ENCODE measurements around the gene SFXN2.

Gene SFXN2

GRCh38 chr10:102779680-102780526 lies 65.5 kb downstream of the SFXN2 start:
- no peak for DNase-seq

- no peak for DNase-seq
Observed at GRCh38 chr10:102780527-102780808, 66.0 kb downstream of the SFXN2 start.

- DNase-seq: no peak
Observed at GRCh38 chr10:102781090-102781920, 66.9 kb downstream of the SFXN2 start.

GRCh38 chr10:102781921-102782557 lies 67.6 kb downstream of the SFXN2 start:
- no peak for DNase-seq

- DNase-seq: no peak
Observed at GRCh38 chr10:102782673-102783551, 68.5 kb downstream of the SFXN2 start.

GRCh38 chr10:102783568-102783967 lies 69.1 kb downstream of the SFXN2 start:
- DNase-seq: no peak

- DNase-seq: no peak
Observed at GRCh38 chr10:102785818-102786217, 71.4 kb downstream of the SFXN2 start.

- DNase-seq: no peak
Observed at GRCh38 chr10:102791754-102792395, 77.4 kb downstream of the SFXN2 start.

Data from activated naive CD4-positive, alpha-beta T cell treated with Interleukin-2 at 50 U/mL for 16 hours (primary cell).